A549 (cell line): ENCODE measurements around the gene SPACA7.

Source experiments
- CTCF ChIP-seq: fragments of >200 bp; sonication (Bioruptor Twin); formaldehyde crosslinking; IDR thresholded peaks from 3 replicates; pipeline ENCODE4 v1.5.1; 2016
- JUNB ChIP-seq: fragments of >200 bp; sonication (Bioruptor Twin); formaldehyde crosslinking; IDR thresholded peaks from 2 replicates; pipeline ENCODE4 v1.6.1; 2016
- MAZ ChIP-seq: fragments of 150-350 bp; IDR thresholded peaks from 2 replicates; pipeline ENCODE4 v1.6.1; 2014; ENCODE audit warnings: antibody characterized with exemption, low read depth, low read length, borderline replicate concordance

- TF ChIP-seq MAZ: no peak
- no peak for TF ChIP-seq CTCF
- no peak for TF ChIP-seq JUNB
These were observed 68.6 kb downstream of the SPACA7 start for GRCh38 chr13:112444416-112445399.
